NCI-H2171 treated with DMSO at 0.1 percent for 48 hours (cell line): ENCODE data around the gene RAB3C.

Source experiments
- DNase-seq: peaks from one replicate; lab custom pipeline; 2025; lab: John Stamatoyannopoulos, UW

The RAB3C gene

DNA sequence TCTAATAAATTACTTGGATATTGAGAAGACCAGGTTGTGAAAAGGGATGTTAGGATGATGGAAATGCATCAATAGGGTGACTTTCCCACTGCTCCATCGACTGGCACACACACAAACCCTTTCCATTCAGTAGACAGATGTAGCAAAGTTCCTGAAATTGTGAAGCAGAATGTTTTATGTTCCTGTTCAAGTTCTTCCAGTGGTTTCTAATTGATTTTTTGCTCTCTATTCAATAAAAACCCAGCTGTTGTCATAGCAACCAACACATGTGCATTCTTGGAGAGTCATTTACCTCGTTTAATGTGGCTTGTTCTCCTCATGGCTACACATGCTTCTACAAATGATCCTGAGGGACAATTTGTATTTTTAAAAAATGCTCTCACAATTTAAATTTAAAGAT, 244.6 kb downstream of the RAB3C start:
- DNase-seq = peak; percentile 36

- peak; percentile 36 for DNase-seq
Measured at GRCh38 chr5:58828258-58828657, 245.4 kb downstream of the RAB3C start.

- no peak for DNase-seq
Measured at GRCh38 chr5:58834242-58835225, 251.7 kb downstream of the RAB3C start.

- no peak for DNase-seq
Measured at GRCh38 chr5:58836351-58836750, 253.5 kb downstream of the RAB3C start.

DNA sequence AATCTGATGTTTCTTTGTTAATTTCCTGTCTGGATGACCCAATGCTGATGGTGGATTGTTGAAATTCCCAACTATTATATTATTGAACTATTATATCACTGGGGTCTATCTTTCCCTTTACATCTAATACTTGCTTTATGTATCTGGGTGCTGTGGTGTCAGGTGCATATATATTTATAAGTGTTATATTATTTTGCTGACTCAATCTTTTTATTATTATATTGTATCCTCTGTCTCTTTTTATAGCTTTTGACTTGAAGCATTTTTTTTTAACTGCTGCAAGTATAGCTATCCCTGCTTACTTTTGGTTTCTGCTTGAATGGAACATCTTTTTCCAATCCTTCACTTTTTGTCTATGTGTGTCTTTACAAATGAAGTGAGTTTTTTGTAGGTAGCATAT, 255.9 kb downstream of the RAB3C start:
- DNase-seq = no peak

DNA sequence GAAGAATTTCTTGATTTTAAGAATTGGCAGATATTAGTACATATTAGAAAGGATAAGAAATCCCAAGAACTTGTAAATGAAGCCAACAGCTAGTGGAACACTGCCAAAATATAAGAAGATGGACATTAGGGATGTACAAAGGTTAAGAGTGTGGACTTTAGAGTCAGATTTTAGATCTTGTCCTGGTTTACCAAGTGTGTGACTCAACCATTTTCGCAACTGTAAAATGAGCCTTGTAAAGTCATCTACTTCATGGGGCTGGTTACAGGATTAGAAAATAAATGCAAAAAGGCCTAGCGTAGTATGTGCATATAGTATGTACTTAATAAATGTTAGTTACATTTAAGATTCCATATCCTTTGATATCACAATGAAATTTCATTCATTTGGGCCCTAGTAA, 260.0 kb downstream of the RAB3C start:
- no peak for DNase-seq

DNA sequence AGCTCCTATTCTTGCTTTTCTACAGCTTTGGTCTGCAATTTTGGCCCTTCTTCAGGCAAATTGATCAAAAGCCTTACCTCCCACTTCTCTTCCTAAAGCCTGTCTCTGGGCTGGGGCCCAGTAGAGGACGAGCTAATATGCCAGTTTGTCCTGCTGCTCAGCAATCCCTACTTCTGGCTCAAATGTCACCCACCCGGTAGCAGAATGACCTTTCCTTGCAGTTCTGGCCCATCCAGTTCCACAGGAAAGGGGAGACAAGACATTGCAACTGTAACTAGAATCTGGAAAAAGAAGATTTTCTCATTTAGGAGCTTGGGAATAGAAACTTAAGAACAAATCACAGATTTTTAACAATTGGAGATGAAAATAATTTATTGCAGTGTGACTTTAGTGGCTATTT, 261.5 kb downstream of the RAB3C start:
- no peak for DNase-seq

DNA sequence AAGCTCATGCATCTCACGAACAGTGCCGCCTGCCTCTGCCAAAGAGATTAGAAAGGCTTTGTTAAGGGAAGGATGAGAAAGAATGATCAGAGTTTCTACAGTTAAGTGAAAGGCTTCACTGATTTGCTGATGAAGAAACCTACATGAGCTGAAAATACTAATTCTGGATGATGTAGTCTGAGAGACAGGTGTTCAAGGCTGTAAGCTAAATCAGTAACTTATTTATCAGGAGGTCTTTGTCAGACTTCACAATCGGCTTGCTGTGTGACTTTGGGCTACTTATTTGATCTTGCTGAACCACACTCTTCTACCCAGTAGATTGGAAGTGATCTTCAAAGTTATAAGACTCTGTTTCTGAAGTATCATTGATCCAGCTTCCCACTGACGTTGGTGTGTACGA, 264.2 kb downstream of the RAB3C start:
- no peak for DNase-seq

DNA sequence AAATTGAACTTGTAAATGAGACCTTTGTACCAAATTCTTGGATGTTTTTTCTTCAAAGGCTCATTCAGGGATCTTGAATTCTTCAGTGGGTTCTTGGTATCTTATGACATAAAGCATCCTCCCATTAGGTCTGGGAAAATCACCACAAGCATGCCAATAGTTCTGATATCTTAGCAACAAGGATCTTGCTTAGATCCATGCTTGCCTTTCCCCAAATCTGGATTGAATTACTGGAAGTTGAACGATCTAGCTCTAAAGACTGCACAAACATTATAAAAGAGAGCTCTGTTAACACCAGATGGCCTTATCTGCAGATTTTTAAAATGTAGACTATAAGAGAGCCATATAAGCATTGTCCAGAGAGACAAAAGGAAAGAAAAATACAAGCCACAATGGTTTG, 266.3 kb downstream of the RAB3C start:
- DNase-seq = no peak

GRCh38 chr5:58849921-58850667, 267.2 kb downstream of the RAB3C start:
- peak; percentile 61 for DNase-seq

- DNase-seq = no peak
Measured at GRCh38 chr5:58851153-58851552, 268.3 kb downstream of the RAB3C start.

- DNase-seq = no peak
Measured at GRCh38 chr5:58851571-58851970, 268.7 kb downstream of the RAB3C start.

- DNase-seq = no peak
Measured at GRCh38 chr5:58852566-58852965, 269.7 kb downstream of the RAB3C start.

DNA sequence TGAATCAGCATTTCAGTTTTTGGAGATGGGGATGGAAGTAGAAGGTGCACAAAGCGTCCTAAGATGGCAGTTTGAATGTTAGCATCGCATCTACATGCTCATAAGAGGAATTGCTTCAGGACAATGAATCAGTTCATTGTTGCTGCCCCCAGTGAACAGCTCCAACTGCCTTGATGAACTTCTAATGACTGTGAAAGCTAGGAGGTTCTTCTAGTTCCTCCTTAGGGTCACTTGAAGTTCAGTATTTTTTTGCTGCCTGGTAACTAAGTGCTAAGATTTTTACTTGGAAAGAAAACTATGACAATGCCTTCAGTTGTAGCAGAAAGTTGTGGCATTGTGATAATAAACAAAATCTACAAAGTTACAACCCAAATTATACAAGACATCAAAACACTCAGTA, 271.6 kb downstream of the RAB3C start:
- no peak for DNase-seq

DNA sequence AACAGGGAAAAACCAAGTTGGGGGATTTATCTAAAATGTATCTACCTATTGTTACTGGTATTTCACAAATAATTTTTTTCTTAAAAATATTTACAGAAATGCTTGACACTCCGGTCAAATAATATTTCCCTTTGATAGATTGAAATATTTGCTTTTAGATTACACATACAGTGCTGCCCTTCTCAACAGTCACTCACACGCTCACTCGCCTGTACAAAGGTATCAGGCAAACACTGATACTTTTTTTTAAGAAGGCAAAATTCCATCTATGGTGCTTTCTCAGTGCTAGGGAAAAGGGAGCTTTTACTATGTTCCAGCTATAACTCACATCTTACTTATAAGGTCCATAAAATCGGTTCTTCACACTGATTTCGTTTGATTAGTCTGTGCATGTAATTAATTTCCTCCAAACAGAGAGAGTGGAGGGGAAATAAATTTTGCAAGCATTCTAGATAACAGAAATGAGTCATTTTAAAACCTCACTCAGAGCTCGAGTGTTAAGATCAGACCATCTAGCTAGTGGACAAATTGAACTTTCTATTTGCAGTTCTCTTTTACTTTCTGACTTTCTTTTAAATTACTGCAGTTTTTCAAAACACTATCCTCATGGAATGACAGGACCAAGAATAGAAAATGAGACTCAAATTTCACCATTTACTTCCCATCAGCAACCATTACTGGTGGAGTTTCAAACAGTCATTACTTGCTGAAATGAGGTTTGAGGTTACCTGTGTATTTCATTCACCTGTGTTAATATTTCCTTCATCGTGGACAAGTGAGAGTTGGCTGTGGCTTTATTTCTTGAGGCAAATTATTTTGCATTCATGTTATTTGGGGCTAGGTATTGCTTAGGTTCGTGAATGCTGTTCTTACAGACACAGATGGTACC, 273.2 kb downstream of the RAB3C start:
- DNase-seq = peak; percentile 10

GRCh38 chr5:58857609-58858008, 274.7 kb downstream of the RAB3C start:
- DNase-seq = no peak

DNA sequence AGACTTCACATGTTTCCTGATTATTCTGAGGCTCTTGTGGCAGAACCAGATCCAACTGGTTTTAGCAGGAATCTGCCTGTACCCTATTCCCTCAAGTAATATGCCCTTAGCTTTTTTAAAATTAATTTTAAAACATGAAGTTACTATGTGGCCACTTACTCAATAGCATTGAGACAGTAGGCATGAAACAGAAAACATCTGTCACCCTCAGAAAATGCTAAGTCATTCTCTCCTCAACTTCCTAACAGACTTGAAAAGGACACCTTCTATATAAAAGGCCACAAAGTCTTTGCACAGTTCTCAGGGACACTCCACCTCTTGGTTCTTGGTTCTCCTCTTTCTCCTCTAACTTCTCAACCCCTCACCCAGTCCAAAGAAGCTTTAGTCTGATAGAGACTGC, 277.8 kb downstream of the RAB3C start:
- DNase-seq = peak; percentile 14

GRCh38 chr5:58868931-58869330, 286.1 kb downstream of the RAB3C start:
- no peak for DNase-seq

- peak; percentile 12 for DNase-seq
Measured at GRCh38 chr5:58871648-58872242, 288.9 kb downstream of the RAB3C start.

- DNase-seq = peak; percentile 8
Measured at GRCh38 chr5:58872670-58873273, 289.9 kb downstream of the RAB3C start.

DNA sequence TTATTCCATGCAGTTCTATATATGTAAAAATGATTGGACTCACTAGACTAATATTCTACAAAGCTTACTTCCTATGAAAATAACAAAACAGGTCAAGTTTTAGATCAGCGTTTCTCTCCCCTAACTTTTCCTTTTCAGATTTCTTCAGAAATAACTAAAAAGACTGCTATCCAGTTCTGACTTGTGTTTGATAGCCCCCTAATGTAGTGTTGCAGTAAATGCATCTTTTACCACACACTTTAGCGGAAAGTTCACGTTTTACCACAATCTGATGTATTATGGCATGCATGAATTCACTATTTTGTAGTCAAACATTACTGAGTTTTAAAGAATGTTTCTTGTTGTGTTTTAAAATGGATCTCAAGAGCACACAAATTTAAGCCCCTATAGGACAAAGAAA, 292.7 kb downstream of the RAB3C start:
- DNase-seq = no peak
